ENCODE measurements around the gene NOC2L. TPM values are rescaled to one million over a fixed set of nuclear protein-coding genes. Genes with fewer than 3 reads are reported as not detected.

The NOC2L gene
- total RNA-seq, 2 experiments from 2014 or later: 77.9 to 99.0 TPM

DNA sequence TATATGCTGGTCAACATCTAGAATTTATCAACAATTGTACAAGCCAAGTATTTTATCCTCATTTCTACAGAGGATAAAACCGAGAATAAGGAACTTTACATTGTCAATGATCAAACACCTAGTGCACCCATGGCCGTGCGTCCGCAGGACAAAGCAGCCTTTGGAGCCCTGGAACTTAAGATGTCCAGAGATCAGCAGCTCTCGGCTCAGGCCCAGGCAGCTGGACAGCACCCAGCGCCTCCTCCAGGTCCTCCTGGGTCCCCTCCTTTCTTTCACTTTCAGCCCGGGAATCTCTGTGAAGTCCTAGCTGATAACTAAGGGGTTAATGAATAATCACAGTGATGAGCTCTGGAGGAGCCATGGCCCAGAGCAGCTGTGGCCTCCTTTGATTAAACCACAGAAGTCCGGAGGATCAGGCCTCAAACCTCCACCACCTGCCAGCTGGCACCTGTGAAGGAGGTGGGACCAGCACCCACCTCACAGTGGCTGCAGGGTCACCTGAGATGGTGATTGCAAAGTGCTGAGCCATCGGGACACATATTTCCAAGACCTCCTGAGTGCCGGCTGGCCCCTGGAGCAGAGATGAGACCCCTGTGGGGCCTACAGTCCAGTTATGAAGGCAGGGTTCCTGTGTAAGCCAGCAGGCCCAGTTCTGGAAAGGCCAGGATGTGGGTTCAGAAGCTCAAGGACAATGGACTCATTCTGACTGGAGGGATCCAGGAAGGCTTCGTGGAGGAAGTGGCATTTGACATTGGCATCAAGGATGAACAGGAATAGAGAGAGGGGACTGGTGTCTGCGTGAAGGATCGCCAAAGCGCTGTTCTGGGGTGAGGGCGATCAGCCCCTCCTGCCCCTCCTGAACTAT is 46.9 kb downstream of the NOC2L start:
- Histone ChIP-seq H2AFZ (ENCODE audit: low read length) (no peak overlapping the region), H3K9me3 (ENCODE audit: low read length) (no peaks in the 10 kb centered on the region), H3K27ac (ENCODE audit: low read depth, low read length, poor library complexity, severe bottlenecking) (no peak overlapping the region), H3K4me1 (ENCODE audit: insufficient read depth, low read length, poor library complexity, severe bottlenecking) (no peaks in the 10 kb centered on the region), H3K4me2 (ENCODE audit: low read length) (no peak overlapping the region), H4K20me1 (ENCODE audit: insufficient read depth, low read length) (no peaks in the 10 kb centered on the region), H3K36me3 (ENCODE audit: insufficient read depth, low read length) (no peaks in the 10 kb centered on the region), H3K9me2 (ENCODE audit: insufficient read depth, low read length) (no peaks in the 10 kb centered on the region), H3K4me3 (ENCODE audit: low read depth, low read length, poor library complexity, severe bottlenecking) (no peak overlapping the region), H3K79me2 (ENCODE audit: insufficient read depth, low read depth, low read length) (no peaks in the 10 kb centered on the region)
- no peak for TF ChIP-seq EZH2phosphoT487 (IDR thresholded peaks at IDR 0.05; ENCODE audit: borderline replicate concordance, low read depth, low read length)
- TF ChIP-seq, protein P1, sequence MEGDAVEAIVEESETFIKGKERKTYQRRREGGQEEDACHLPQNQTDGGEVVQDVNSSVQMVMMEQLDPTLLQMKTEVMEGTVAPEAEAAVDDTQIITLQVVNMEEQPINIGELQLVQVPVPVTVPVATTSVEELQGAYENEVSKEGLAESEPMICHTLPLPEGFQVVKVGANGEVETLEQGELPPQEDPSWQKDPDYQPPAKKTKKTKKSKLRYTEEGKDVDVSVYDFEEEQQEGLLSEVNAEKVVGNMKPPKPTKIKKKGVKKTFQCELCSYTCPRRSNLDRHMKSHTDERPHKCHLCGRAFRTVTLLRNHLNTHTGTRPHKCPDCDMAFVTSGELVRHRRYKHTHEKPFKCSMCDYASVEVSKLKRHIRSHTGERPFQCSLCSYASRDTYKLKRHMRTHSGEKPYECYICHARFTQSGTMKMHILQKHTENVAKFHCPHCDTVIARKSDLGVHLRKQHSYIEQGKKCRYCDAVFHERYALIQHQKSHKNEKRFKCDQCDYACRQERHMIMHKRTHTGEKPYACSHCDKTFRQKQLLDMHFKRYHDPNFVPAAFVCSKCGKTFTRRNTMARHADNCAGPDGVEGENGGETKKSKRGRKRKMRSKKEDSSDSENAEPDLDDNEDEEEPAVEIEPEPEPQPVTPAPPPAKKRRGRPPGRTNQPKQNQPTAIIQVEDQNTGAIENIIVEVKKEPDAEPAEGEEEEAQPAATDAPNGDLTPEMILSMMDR (conservative IDR thresholded peaks at IDR 0.05; ENCODE audit: low read length): no peak
- BruUV-seq (replicated peaks): no TSS peak
- CTCF ChIA-PET (ENCODE audit: unreplicated experiment): no interaction called here
- POLR2A ChIA-PET: no interaction called here
- intact Hi-C loops (cut with micrococcal nuclease; ENCODE audit: unreplicated experiment): no loop called here
- no peak for DNase-seq (ENCODE audit: low spot score)

DNA sequence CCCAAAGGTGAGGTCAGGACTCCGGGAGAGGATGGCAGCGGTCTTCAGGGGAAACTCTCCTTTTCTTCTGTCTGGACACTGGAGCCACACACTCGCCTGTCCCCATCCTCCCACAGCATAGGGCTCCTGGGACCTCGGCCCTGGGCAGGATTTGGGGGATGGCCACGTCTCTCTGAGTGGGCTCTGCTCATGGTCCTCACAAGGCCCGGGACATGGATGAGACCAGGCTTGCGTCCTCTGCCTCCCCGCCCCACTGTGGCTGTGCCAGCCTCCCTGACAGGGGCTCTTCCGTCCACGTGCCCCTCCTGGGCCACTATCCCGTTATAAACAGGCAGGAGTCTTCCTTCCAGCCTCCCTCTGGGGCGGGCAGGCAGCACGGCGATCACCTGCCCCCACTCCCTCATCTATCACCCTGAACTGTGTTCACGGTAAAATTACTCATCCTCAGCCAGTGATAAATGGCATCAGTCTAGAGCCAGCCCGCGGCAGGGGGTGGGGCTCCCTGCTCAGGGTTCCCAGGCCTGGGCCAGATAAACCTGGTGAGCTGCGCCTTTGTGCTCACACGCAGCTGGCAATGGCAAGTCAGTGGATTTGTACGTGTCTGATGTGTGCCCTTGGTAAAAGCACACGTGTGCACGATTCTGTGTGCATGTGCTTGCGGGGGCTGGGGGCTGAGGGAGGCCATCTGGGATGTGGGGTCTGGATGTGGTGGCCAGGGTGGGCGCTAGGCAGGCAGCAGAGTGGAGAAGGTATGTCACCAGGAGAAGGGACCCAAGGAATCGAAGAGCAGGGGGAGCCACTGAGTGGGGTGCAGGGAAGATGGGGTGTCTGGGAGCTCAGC is 48.0 kb downstream of the NOC2L start:
- Histone ChIP-seq H3K4me3 (ENCODE audit: low read depth, low read length, poor library complexity, severe bottlenecking) (no peak overlapping the region), H3K27ac (ENCODE audit: low read depth, low read length, poor library complexity, severe bottlenecking) (no peak overlapping the region), H3K36me3 (ENCODE audit: insufficient read depth, low read length) (no peaks in the 10 kb centered on the region), H3K4me1 (ENCODE audit: insufficient read depth, low read length, poor library complexity, severe bottlenecking) (no peaks in the 10 kb centered on the region), H3K9me3 (ENCODE audit: low read length) (no peaks in the 10 kb centered on the region), H3K9me2 (ENCODE audit: insufficient read depth, low read length) (no peaks in the 10 kb centered on the region), H3K4me2 (ENCODE audit: low read length) (no peak overlapping the region), H3K79me2 (ENCODE audit: insufficient read depth, low read depth, low read length) (no peaks in the 10 kb centered on the region), H4K20me1 (ENCODE audit: insufficient read depth, low read length) (no peaks in the 10 kb centered on the region), H2AFZ (ENCODE audit: low read length) (no peak overlapping the region)
- ChIA-PET CTCF (ENCODE audit: unreplicated experiment) (no interaction called here), POLR2A (no interaction called here)
- TF ChIP-seq, protein P1 (conservative IDR thresholded peaks at IDR 0.05; ENCODE audit: low read length): no peak
- no peak for TF ChIP-seq EZH2phosphoT487 (IDR thresholded peaks at IDR 0.05; ENCODE audit: borderline replicate concordance, low read depth, low read length)
- no TSS peak for BruUV-seq (replicated peaks)
- intact Hi-C loops (cut with micrococcal nuclease; ENCODE audit: unreplicated experiment): no loop called here
- no peak for DNase-seq (ENCODE audit: low spot score)

Data from OCI-LY7 (cell line).